Ishikawa (cell line): Measurements from ENCODE around the gene LCN10.

Experiments
- CEBPB ChIP-seq: IDR thresholded peaks from 2 replicates; pipeline ENCODE4 v1.6.1; 2012
- CREB1 ChIP-seq: IDR thresholded peaks from 2 replicates; pipeline ENCODE4 v1.6.1; 2012; ENCODE audit warnings: low read depth
- EGR1 ChIP-seq: IDR thresholded peaks from 2 replicates; pipeline ENCODE4 v1.6.1; 2012
- EP300 ChIP-seq: IDR thresholded peaks from 2 replicates; pipeline ENCODE4 v1.6.1; 2012; ENCODE audit warnings: borderline replicate concordance
- FOXM1 ChIP-seq: IDR thresholded peaks from 2 replicates; pipeline ENCODE4 v1.6.1; 2012; ENCODE audit warnings: low read depth, borderline replicate concordance
- MAX ChIP-seq: IDR thresholded peaks from 2 replicates; pipeline ENCODE4 v1.6.1; 2012
- NFIC ChIP-seq: IDR thresholded peaks from 2 replicates; pipeline ENCODE4 v1.6.1; 2012
- RAD21 ChIP-seq: IDR thresholded peaks from 2 replicates; pipeline ENCODE4 v1.6.1; 2012; ENCODE audit warnings: low read depth
- REST ChIP-seq: IDR thresholded peaks from 2 replicates; pipeline ENCODE4 v1.6.1; 2012; ENCODE audit warnings: low read depth, mild to moderate bottlenecking
- TAF1 ChIP-seq: IDR thresholded peaks from 2 replicates; pipeline ENCODE4 v1.6.1; 2012; ENCODE audit warnings: low read depth, mild to moderate bottlenecking
- TCF12 ChIP-seq: IDR thresholded peaks from 2 replicates; pipeline ENCODE4 v1.6.1; 2012; ENCODE audit warnings: low read depth
- TEAD4 ChIP-seq: IDR thresholded peaks from 2 replicates; pipeline ENCODE4 v1.6.1; 2012
- USF1 ChIP-seq: IDR thresholded peaks from 2 replicates; pipeline ENCODE4 v1.6.1; 2012
- YY1 ChIP-seq: IDR thresholded peaks from 2 replicates; pipeline ENCODE4 v1.6.1; 2012; ENCODE audit warnings: low read depth
- ZBTB7A ChIP-seq: IDR thresholded peaks from 2 replicates; pipeline ENCODE4 v1.6.1; 2012; ENCODE audit warnings: low read depth

The LCN10 gene

GRCh38 chr9:136726118-136726517, 16.6 kb downstream of the LCN10 start:
- TF ChIP-seq NFIC, result no peak
- no peak for TF ChIP-seq ZBTB7A
- TF ChIP-seq YY1, result no peak
- TF ChIP-seq EP300, result no peak

GRCh38 chr9:136725612-136726011, 17.1 kb downstream of the LCN10 start:
- TF ChIP-seq CREB1, result no peak
- TF ChIP-seq TAF1, result no peak
- TF ChIP-seq EP300, result no peak
- no peak for TF ChIP-seq TEAD4
- no peak for TF ChIP-seq MAX
- no peak for TF ChIP-seq NFIC
- TF ChIP-seq REST, result no peak
- no peak for TF ChIP-seq RAD21
- TF ChIP-seq EGR1, result no peak
- no peak for TF ChIP-seq USF1
- TF ChIP-seq CEBPB, result no peak
- TF ChIP-seq YY1, result no peak
- TF ChIP-seq ZBTB7A, result no peak
- no peak for TF ChIP-seq TCF12

GRCh38 chr9:136724772-136725171, 18.0 kb downstream of the LCN10 start:
- TF ChIP-seq FOXM1 (no peak), EGR1 (no peak), TAF1 (no peak), TEAD4 (no peak), TCF12 (no peak), CREB1 (no peak), EP300 (no peak), USF1 (no peak), ZBTB7A (no peak), MAX (no peak), REST (no peak), CEBPB (no peak), YY1 (no peak), NFIC (no peak), RAD21 (no peak)

- TF ChIP-seq FOXM1, result no peak
- no peak for TF ChIP-seq CREB1
- TF ChIP-seq CEBPB, result no peak
- TF ChIP-seq EGR1, result no peak
- no peak for TF ChIP-seq ZBTB7A
- no peak for TF ChIP-seq USF1
- no peak for TF ChIP-seq YY1
- TF ChIP-seq RAD21, result no peak
- no peak for TF ChIP-seq TAF1
- TF ChIP-seq REST, result no peak
- TF ChIP-seq MAX, result no peak
- TF ChIP-seq NFIC, result no peak
- TF ChIP-seq EP300, result no peak
- no peak for TF ChIP-seq TCF12
- TF ChIP-seq TEAD4, result no peak
These were observed 18.8 kb downstream of the LCN10 start for GRCh38 chr9:136723989-136724388.
